HEK293 (cell line): ENCODE measurements around the gene FOXM1.

Experiments used
- BCL11B ChIP-seq: fragments of 450-650 bp; formaldehyde crosslinking; IDR thresholded peaks from 2 replicates; pipeline ENCODE4 v1.5.1; 2016; ENCODE audit warnings: low read depth, missing biosample characterization, missing genetic modification characterization
- ELK4 ChIP-seq: IDR thresholded peaks from 2 replicates; pipeline ENCODE4 v1.6.1; 2011; ENCODE audit warnings: mild to moderate bottlenecking, low read depth, low read length, borderline replicate concordance
- FEZF1 ChIP-seq: fragments of 450-650 bp; formaldehyde crosslinking; IDR thresholded peaks from 2 replicates; pipeline ENCODE4 v1.5.1; 2016; ENCODE audit warnings: missing biosample characterization, missing genetic modification characterization
- INSM2 ChIP-seq: fragments of 450-650 bp; formaldehyde crosslinking; IDR thresholded peaks from 2 replicates; pipeline ENCODE4 v1.5.1; 2016; ENCODE audit warnings: missing biosample characterization, missing genetic modification characterization
- OVOL3 ChIP-seq: fragments of 450-650 bp; formaldehyde crosslinking; IDR thresholded peaks from 2 replicates; pipeline ENCODE4 v1.5.1; 2016; ENCODE audit warnings: missing biosample characterization, missing genetic modification characterization
- PATZ1 ChIP-seq: fragments of 450-650 bp; formaldehyde crosslinking; IDR thresholded peaks from 2 replicates; pipeline ENCODE4 v1.5.1; 2016; ENCODE audit warnings: missing biosample characterization, missing genetic modification characterization
- PRDM1 ChIP-seq: fragments of 450-650 bp; formaldehyde crosslinking; IDR thresholded peaks from 2 replicates; pipeline ENCODE4; 2016; ENCODE audit warnings: missing biosample characterization, missing genetic modification characterization
- SALL2 ChIP-seq: fragments of 450-650 bp; formaldehyde crosslinking; IDR thresholded peaks from 2 replicates; pipeline ENCODE4 v1.5.0; 2017; ENCODE audit warnings: missing biosample characterization, mild to moderate bottlenecking, missing genetic modification characterization, borderline replicate concordance
- WT1 ChIP-seq: fragments of 450-650 bp; formaldehyde crosslinking; IDR thresholded peaks from 2 replicates; pipeline ENCODE4 v1.5.1; 2016; ENCODE audit warnings: missing biosample characterization, missing genetic modification characterization
- YY1 ChIP-seq: fragments of 450-650 bp; formaldehyde crosslinking; IDR thresholded peaks from 2 replicates; pipeline ENCODE4 v1.5.1; 2018; ENCODE audit warnings: missing biosample characterization, missing genetic modification characterization
- YY2 ChIP-seq: fragments of 450-650 bp; formaldehyde crosslinking; IDR thresholded peaks from 2 replicates; pipeline ENCODE4 v1.5.1; 2016; ENCODE audit warnings: missing biosample characterization, missing genetic modification characterization
- ZBTB8A ChIP-seq: fragments of 450-650 bp; formaldehyde crosslinking; IDR thresholded peaks from 2 replicates; pipeline ENCODE4 v1.5.1; 2016; ENCODE audit warnings: missing biosample characterization, missing genetic modification characterization
- ZEB2 ChIP-seq: fragments of 450-650 bp; formaldehyde crosslinking; IDR thresholded peaks from 2 replicates; pipeline ENCODE4 v1.5.1; 2016; ENCODE audit warnings: missing biosample characterization, missing genetic modification characterization
- ZFP69B ChIP-seq: fragments of 450-650 bp; formaldehyde crosslinking; IDR thresholded peaks from 2 replicates; pipeline ENCODE4 v1.5.1; 2016; ENCODE audit warnings: missing biosample characterization, missing genetic modification characterization
- ZNF114 ChIP-seq: fragments of 450-650 bp; formaldehyde crosslinking; IDR thresholded peaks from 2 replicates; pipeline ENCODE4 v1.5.0; 2017; ENCODE audit warnings: missing biosample characterization, missing genetic modification characterization
- ZNF175 ChIP-seq: fragments of 450-650 bp; formaldehyde crosslinking; IDR thresholded peaks from 2 replicates; pipeline ENCODE4 v1.5.1; 2016; ENCODE audit warnings: missing biosample characterization, missing genetic modification characterization
- ZNF19 ChIP-seq: fragments of 450-650 bp; formaldehyde crosslinking; IDR thresholded peaks from 2 replicates; pipeline ENCODE4; 2016; ENCODE audit warnings: missing biosample characterization, missing genetic modification characterization, low read depth
- ZNF211 ChIP-seq: fragments of 450-650 bp; formaldehyde crosslinking; IDR thresholded peaks from 2 replicates; pipeline ENCODE4 v1.5.1; 2016; ENCODE audit warnings: low read depth, missing biosample characterization, missing genetic modification characterization
- ZNF221 ChIP-seq: fragments of 450-650 bp; formaldehyde crosslinking; IDR thresholded peaks from 2 replicates; pipeline ENCODE4 v1.5.1; 2017; ENCODE audit warnings: missing biosample characterization, missing genetic modification characterization, borderline replicate concordance
- ZNF23 ChIP-seq: fragments of 450-650 bp; formaldehyde crosslinking; IDR thresholded peaks from 2 replicates; pipeline ENCODE4 v1.5.1; 2016; ENCODE audit warnings: missing biosample characterization, missing genetic modification characterization, borderline replicate concordance
- ZNF292 ChIP-seq: fragments of 450-650 bp; formaldehyde crosslinking; IDR thresholded peaks from 2 replicates; pipeline ENCODE4 v1.5.1; 2016; ENCODE audit warnings: low read depth, missing biosample characterization, missing genetic modification characterization, borderline replicate concordance
- ZNF324 ChIP-seq: fragments of 450-650 bp; formaldehyde crosslinking; IDR thresholded peaks from 2 replicates; pipeline ENCODE4 v1.5.1; 2016; ENCODE audit warnings: missing biosample characterization, missing genetic modification characterization
- ZNF433 ChIP-seq: fragments of 450-650 bp; formaldehyde crosslinking; IDR thresholded peaks from 2 replicates; pipeline ENCODE4 v1.5.1; 2016; ENCODE audit warnings: missing biosample characterization, missing genetic modification characterization, low read depth
- ZNF521 ChIP-seq: fragments of 450-650 bp; formaldehyde crosslinking; IDR thresholded peaks from 2 replicates; pipeline ENCODE4 v1.5.1; 2017; ENCODE audit warnings: missing biosample characterization, mild to moderate bottlenecking, missing genetic modification characterization
- ZNF544 ChIP-seq: fragments of 450-650 bp; formaldehyde crosslinking; IDR thresholded peaks from 2 replicates; pipeline ENCODE4 v1.5.0; 2017; ENCODE audit warnings: missing biosample characterization, missing genetic modification characterization
- ZNF549 ChIP-seq: fragments of 450-650 bp; IDR thresholded peaks from 2 replicates; pipeline ENCODE4 v1.5.1; 2018; ENCODE audit warnings: missing biosample characterization, missing genetic modification characterization, mild to moderate bottlenecking, inconsistent platforms, moderate library complexity
- ZNF571 ChIP-seq: fragments of 450-650 bp; formaldehyde crosslinking; IDR thresholded peaks from 2 replicates; pipeline ENCODE4 v1.5.0; 2017; ENCODE audit warnings: missing biosample characterization, missing genetic modification characterization
- ZNF623 ChIP-seq: fragments of 450-650 bp; formaldehyde crosslinking; IDR thresholded peaks from 2 replicates; pipeline ENCODE4 v1.5.1; 2016; ENCODE audit warnings: missing biosample characterization, missing genetic modification characterization
- ZNF830 ChIP-seq: fragments of 450-650 bp; IDR thresholded peaks from 2 replicates; pipeline ENCODE4 v1.5.0; 2018; ENCODE audit warnings: missing biosample characterization, missing genetic modification characterization, low read depth, mild to moderate bottlenecking, moderate library complexity
- ZNF843 ChIP-seq: fragments of 450-650 bp; formaldehyde crosslinking; IDR thresholded peaks from 2 replicates; pipeline ENCODE4 v1.5.1; 2016; ENCODE audit warnings: missing biosample characterization, missing genetic modification characterization
- TF ChIP-seq, protein P1 (sequence below): fragments of 450-650 bp; formaldehyde crosslinking; IDR thresholded peaks from 2 replicates; pipeline ENCODE4 v1.5.1; 2017; ENCODE audit warnings: missing biosample characterization, missing genetic modification characterization
- TF ChIP-seq, protein P2 (sequence below): fragments of 450-650 bp; formaldehyde crosslinking; IDR thresholded peaks from 2 replicates; pipeline ENCODE4 v1.5.1; 2017; ENCODE audit warnings: missing biosample characterization, missing genetic modification characterization
- TF ChIP-seq, protein P3 (sequence below): fragments of 450-650 bp; formaldehyde crosslinking; IDR thresholded peaks from 2 replicates; pipeline ENCODE4 v1.5.1; 2016; ENCODE audit warnings: missing biosample characterization, missing genetic modification characterization
- TF ChIP-seq, protein P4 (sequence below): fragments of 450-650 bp; formaldehyde crosslinking; IDR thresholded peaks from 2 replicates; pipeline ENCODE4 v1.5.1; 2016; ENCODE audit warnings: missing biosample characterization, missing genetic modification characterization

The FOXM1 gene

GRCh38 chr12:2893007-2893406, 16.0 kb upstream of the FOXM1 start (continued):
- TF ChIP-seq ZNF211, result no peak
- TF ChIP-seq, protein P1, sequence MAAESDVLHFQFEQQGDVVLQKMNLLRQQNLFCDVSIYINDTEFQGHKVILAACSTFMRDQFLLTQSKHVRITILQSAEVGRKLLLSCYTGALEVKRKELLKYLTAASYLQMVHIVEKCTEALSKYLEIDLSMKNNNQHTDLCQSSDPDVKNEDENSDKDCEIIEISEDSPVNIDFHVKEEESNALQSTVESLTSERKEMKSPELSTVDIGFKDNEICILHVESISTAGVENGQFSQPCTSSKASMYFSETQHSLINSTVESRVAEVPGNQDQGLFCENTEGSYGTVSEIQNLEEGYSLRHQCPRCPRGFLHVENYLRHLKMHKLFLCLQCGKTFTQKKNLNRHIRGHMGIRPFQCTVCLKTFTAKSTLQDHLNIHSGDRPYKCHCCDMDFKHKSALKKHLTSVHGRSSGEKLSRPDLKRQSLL (tag by site-specific recombination), result no peak
- TF ChIP-seq SALL2 (tag by site-specific recombination), result no peak
- TF ChIP-seq ZNF544 (tag by site-specific recombination), result no peak
- no peak for TF ChIP-seq ZNF114 (tag by site-specific recombination)
- TF ChIP-seq FEZF1 (tag by site-specific recombination), result no peak
- TF ChIP-seq ZNF549 (tag by site-specific recombination), result no peak
- no peak for TF ChIP-seq ZNF433
- no peak for TF ChIP-seq YY2
- peak; percentile 65; the same call in 1 of the 2 replicates for TF ChIP-seq ZNF324 (tag by site-specific recombination)
- TF ChIP-seq ZNF175 (tag by site-specific recombination), result no peak
- TF ChIP-seq ZNF221 (tag by site-specific recombination), result no peak
- TF ChIP-seq PRDM1, result peak; percentile 64; the same call in 1 of the 2 replicates
- TF ChIP-seq YY1 (tag by site-specific recombination), result no peak
- TF ChIP-seq ELK4, result no peak
- TF ChIP-seq INSM2, result 0 out of 2 replicates have a peak, but pooled peaks have one; percentile 33
- TF ChIP-seq, protein P2, sequence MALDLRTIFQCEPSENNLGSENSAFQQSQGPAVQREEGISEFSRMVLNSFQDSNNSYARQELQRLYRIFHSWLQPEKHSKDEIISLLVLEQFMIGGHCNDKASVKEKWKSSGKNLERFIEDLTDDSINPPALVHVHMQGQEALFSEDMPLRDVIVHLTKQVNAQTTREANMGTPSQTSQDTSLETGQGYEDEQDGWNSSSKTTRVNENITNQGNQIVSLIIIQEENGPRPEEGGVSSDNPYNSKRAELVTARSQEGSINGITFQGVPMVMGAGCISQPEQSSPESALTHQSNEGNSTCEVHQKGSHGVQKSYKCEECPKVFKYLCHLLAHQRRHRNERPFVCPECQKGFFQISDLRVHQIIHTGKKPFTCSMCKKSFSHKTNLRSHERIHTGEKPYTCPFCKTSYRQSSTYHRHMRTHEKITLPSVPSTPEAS (tag by site-specific recombination), result no peak
- TF ChIP-seq ZEB2, result peak; percentile 75
- TF ChIP-seq ZNF19, result no peak
- no peak for TF ChIP-seq ZNF830 (tag by site-specific recombination)
- TF ChIP-seq WT1 (tag by site-specific recombination), result no peak
- TF ChIP-seq ZNF292 (tag by site-specific recombination), result no peak
- 0 out of 2 replicates have a peak, but pooled peaks have one; percentile 50 for TF ChIP-seq ZFP69B (tag by site-specific recombination)
- no peak for TF ChIP-seq ZNF23 (tag by site-specific recombination)
- no peak for TF ChIP-seq BCL11B (tag by site-specific recombination)
- no peak for TF ChIP-seq ZNF843 (tag by site-specific recombination)
- TF ChIP-seq, protein P3, sequence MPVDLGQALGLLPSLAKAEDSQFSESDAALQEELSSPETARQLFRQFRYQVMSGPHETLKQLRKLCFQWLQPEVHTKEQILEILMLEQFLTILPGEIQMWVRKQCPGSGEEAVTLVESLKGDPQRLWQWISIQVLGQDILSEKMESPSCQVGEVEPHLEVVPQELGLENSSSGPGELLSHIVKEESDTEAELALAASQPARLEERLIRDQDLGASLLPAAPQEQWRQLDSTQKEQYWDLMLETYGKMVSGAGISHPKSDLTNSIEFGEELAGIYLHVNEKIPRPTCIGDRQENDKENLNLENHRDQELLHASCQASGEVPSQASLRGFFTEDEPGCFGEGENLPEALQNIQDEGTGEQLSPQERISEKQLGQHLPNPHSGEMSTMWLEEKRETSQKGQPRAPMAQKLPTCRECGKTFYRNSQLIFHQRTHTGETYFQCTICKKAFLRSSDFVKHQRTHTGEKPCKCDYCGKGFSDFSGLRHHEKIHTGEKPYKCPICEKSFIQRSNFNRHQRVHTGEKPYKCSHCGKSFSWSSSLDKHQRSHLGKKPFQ (tag by site-specific recombination), result no peak
- TF ChIP-seq, protein P4, sequence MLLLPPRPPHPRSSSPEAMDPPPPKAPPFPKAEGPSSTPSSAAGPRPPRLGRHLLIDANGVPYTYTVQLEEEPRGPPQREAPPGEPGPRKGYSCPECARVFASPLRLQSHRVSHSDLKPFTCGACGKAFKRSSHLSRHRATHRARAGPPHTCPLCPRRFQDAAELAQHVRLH (tag by site-specific recombination), result no peak
- TF ChIP-seq ZNF623, result no peak
- TF ChIP-seq ZBTB8A (tag by site-specific recombination), result no peak
- no peak for TF ChIP-seq OVOL3 (tag by site-specific recombination)
- no peak for TF ChIP-seq ZNF521 (tag by site-specific recombination)
- TF ChIP-seq ZNF571 (tag by site-specific recombination), result no peak
- no peak for TF ChIP-seq PATZ1
